Daoy (cell line): ENCODE data around the gene CENPB. TPM values are rescaled to one million over a fixed set of nuclear protein-coding genes. Genes with fewer than 3 reads are reported as not detected.
"Not testable (repeated sequence)": the region's sequence is repeated elsewhere in the genome, so short reads cannot be mapped to it uniquely, and the experiment has no call there.

ENCODE experiments used
- DNase-seq: peaks from one replicate; pipeline ENCODE4 v3.0.0-alpha.2; 2015; ENCODE audit warnings: low read depth
- total RNA-seq: library from RNA; depleted of rRNA; stranded (reverse); fragments of >200 nt; shearing (Covaris generic); gene quantifications from 2 replicates; pipeline ENCODE4 v1.2.3, GENCODE V29; 2014; rRNA removed

CENPB gene
- 91.3 and 94.1 TPM in 2 replicates for total RNA-seq

GRCh38 chr20:3786665-3787323 is at the start of gene CENPB:
Gene CENPB (minus strand): TSS chr20:3786740. CDS start chr20:3786483, 257 bp downstream.
- DNase-seq = peak; percentile 93

DNA sequence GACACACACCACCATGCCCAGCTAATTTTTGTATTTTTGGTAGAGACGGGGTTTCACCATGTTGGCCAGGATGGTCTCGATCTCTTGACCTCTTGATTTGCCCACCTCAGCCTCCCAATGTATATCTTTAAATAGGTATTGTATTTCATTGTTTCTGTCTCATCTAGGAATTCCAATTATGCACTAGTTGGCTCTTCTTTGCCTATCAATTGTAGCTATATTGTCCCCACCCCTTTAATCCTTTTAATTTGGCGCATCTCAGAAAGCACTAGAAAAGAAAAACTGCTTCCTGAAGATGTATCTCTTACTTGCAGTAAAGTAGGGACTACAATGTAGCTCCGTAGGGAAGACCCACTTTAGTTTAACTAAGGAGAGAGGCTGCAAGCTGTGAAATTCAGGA is 49.6 kb upstream of the CENPB start:
- no peak for DNase-seq

DNA sequence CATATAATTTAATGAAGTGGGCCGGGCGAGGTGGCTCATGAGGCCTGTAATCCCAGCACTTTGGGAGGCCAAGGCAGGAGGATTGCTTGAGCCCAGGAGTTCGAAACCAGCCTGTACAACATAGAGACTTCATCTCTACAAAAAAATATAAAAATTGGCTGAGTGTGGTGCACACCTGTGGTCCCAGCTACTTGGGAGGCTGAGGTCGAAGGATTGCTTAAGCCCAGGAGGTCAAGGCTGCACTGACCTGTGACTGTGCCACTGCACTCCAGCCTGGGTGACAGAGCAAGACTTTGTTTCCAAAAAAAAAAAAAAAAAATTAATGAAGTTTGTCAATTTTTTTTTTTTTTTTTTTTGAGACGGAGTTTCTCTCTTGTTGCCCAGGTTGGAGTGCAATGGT is 43.4 kb upstream of the CENPB start:
- not testable (repeated sequence) for DNase-seq

DNA sequence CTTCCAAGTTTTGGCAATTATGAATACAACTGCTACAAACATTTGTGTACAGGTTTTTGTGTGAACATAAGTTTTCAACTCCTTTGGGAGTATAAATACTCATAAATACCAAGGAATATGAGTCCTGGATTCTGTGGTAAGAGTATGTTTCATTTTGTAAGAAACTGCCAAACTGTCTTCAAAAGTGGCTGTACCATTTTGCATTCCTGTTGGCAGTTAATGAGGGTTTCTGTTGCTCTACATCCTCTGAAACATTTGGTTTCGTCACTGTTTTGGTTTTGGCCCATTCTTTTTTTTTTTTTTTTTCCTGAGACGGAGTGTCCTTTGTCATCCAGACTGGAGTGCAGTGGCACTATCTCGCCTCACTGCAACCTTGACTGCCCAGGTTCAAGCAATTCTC is 42.3 kb upstream of the CENPB start:
- DNase-seq = no peak

DNA sequence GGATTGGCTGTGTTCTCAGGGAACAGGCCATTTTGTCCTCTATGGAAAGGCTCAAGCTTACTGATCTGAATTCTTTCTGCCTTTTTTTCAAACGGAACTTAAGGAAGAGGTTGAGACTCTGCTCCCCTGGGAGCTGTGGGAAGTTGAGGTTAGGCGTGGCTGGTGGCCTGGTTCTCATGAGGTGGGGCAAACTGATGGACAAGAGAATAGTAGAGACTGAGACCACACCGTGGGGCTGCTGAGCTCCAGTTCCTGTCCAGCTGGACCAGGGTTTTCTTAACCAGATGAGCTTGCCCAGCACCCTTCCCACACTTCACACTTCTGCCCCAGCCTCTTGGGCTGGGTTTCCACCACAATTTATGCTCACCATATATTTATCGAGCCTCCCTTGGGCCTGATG is 39.9 kb upstream of the CENPB start:
- DNase-seq = no peak

- DNase-seq = no peak
Measured at GRCh38 chr20:3825526-3825925, 39.0 kb upstream of the CENPB start.

DNA sequence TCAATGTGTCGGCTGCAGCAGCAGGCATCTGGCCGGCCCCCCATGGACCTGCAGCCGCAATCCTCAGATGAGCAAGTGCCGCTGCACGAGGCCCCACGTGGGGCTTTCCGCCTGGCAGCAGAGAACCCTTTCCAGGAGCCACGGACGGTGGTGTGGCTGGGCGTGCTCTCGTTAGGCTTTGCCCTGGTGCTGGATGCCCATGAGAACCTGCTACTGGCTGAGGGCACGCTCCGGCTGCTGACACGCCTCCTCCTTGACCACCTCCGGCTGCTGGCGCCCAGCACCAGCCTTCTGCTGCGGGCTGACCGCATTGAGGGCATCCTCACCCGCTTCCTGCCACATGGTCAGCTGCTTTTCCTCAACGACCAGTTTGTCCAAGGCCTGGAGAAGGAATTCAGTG is 37.3 kb upstream of the CENPB start:
- DNase-seq = no peak

DNA sequence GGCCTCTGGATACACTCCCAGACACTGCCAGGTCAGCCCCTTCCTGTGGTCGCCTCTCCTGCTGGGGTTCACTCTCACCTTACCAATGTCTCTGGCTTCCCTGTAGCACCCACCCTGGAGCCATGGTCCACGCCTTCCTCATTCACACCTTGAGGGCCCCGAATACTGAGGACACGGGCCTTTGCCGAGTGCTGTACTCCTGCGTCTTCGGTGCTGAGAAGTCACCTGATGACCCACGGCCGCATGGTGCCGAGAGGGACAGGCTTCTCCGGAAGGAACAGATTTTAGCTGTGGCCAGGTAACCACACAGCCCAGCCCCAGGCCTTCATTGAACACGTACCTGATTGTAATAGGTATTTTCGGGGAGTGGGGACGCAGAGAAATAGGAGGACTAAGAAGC is 35.5 kb upstream of the CENPB start:
- DNase-seq = no peak

DNA sequence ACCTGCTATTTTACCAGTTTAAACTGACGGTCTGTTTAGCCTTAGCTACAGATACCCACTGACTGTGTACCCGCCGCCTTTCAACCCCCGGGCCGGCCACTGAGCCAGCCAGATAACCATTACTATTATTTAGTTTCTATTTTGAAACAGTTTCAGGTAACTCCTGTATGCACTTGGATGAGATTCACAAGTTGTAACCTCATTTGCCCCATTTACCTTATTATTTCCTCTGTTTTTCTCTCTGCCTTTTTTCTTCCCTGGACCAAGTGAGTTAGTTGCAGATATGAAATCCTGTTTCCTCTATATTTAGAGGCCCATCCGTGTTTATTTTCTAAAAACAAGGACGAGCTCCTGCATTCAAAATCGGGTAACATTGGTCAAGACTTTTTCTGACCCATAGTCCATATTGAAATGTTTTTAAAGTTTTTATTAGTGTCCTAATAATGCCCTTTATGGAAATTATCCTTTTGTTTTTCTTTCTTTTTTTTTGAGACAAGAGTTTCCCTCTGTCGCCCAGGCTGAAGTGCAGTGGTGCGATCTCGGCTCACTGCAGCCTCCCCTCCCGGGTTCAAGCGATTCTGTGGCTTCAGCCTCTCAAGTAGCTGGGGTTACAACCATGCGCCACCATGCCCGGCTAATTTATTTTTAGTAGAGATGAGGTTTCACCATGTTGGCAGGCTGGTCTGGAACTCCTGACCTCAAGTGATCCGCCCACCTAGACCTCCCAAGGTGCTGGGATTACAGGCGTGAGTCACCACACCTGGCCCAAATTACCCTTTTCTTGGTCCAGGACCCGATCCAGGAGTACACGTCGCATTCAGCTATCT is 34.6 kb upstream of the CENPB start:
- DNase-seq = peak; percentile 54

- peak; percentile 97 for DNase-seq
Measured at GRCh38 chr20:3820048-3820900, 33.7 kb upstream of the CENPB start, which contains the start of gene AP5S1. Gene AP5S1 (plus strand): TSS chr20:3820547. CDS start chr20:3822118, 1,571 bp downstream.

DNA sequence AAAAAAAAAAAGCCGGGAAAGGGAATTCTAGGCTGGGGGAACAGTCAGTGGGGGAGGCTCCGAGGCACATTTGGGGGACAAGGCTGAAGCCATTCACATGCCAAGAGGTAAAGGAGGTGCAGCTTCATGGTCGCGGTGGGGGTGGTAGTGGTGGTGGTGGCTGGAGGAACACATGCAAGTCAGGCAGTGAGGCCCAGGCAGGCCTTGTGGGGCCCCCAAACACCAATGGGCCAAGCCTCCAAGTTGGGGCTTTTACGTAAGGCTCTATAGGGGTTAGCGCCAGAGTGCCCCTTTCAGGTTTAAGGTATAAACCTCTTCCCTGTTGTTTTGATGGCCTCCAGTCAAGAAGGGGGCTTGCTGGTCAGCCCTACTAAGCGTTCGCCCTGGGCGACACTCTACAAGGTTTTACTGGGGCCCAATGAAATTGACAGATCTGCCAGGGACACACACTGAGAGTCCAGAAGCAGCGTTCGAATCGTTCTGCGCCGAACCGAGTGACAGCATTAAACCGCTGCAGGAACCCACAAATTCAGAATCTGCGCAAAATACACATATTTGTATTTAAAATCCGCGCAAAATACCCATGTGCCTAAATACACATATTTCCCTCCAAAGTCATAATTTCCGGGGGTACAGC is 33.0 kb upstream of the CENPB start:
- DNase-seq = no peak

DNA sequence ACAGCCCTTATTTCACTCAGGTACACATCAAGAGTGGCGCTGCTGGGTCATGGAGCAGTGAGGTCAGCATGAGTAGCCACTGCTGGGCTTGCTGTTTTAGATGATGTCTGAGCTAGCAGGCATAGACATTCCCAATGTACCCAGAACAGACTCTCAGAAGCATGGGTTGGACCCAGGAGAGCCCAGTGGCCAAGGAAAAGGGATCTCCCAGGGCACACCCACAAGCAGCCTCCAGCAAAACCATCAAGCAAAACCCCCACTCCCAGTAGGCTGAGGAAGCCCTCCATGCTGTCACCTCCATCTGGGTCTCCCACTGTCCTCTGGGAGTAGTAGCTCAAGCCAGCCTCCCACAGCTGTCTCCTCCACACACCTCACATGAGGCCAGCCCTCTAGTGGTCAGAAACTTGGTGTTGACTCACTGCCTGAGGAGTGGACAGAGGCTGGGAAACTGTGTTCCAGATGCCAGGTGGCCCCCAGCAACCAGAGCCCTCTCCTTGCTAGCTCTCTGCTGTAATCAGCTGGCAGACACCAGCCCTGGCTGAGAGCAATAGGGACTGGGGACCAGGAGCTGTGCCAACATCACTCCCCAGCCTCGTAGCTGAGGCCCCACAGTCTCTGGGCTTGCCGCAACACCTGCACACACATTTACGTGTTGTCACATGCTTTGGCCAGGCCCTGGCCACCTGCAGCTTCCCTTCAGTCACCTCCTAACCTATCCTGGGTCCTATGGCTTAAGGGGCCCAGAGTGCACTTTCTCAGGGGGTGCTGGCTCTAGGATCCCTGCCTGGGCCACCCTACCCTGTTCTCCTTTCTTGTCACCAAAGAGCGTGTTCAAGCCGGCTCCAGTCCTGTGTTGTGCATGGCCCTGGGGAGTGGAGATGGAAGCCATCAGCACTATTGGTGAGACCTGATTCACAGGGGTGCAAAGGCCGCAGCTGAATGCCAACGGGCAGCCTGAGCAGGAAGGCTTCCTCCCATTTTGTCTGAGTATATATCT is 31.9 kb upstream of the CENPB start:
- peak; percentile 80 for DNase-seq

- no peak for DNase-seq
Measured at GRCh38 chr20:3815703-3816315, 29.3 kb upstream of the CENPB start.

DNA sequence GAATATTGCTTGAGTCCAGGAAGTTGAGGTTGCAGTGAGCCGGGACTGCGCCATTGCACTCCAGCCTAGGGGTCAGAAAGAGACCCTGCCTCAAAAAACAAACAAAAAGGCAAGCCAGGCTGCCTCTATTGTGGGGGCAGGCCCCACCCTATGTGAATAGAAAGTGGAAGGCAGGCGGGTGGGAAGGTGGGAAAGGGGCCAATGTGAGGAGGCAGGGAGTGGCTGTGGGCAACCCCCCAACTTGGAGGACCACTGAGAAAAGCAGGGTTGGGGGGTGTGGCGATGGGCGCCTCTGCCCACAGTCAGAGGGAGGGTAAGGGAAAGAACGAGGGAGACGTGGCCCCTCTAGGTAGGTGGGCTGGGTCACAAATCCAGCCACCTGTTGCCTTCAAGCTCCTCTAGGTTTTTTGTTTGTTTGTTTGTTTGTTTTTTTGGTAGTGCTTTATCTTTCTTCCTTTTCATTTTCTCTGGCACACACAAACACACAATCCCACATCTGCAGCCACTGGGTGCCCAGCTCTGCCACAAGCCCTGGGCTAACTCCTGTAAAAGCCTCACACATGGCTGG is 28.5 kb upstream of the CENPB start:
- DNase-seq = no peak

GRCh38 chr20:3813848-3814581 is 27.5 kb upstream of the CENPB start:
- DNase-seq = no peak

DNA sequence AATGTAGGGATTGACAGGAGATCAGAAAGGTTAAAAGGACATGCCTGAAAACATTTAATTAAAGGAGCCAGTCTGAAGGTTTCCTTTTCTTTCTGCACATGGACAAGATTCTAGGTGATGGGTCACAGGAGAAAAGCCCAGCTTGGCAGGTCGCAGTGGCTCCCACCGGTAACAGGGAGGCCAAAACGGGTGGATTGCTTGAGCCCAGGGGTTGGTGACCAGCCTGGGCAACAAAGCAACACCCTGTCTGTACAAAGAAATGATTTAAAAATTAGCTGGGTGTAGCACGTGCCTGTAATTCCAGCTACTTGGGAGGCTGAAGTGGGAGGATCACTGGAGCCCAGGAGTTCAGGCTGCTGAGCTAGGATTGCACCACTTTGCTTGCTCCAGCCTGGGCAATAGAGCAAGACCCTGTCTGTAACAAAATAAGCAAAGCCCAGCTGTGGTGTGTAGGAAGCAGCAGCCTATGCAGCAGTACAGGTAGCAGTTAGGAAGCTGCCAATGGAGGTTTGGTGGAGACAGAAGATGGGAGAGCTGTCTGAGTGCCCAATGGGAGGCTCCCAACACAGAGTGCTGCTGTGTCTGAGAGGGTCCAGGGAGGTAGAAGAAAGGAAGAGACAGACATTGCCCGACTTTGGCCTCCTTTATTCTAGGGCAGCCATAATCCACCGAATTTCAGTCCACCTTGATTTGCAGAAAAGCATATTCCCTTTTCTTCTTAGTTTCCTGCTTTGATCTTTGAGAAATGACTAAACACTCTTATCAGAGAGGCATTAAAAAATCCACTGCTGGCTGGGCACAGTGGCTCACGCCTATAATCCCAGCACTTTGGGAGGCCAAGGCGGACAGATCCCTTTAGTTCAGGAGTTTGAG is 26.7 kb upstream of the CENPB start:
- no peak for DNase-seq

DNA sequence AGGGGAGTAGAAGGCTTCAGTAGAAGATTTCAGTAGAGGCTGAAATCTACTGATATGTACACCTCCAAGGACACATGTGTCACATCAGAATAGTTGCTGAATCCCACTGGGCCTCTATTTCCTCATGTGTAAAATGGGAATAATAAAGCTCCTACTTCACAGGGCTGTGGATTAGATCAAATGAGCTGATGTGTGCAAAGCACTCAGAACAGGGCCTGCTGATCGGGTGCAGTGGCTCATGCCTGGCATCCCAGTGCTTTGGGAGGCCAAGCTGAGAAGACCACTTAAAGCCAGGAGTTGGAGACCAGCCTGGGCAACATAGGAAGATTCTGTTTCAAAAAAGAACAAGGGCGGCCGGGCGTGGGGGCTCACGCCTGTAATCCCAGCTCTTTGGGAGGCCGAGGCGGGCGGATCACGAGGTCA is 25.7 kb upstream of the CENPB start:
- no peak for DNase-seq
